H1 (cell line): ENCODE measurements around the gene CFAP61.

ENCODE experiments used
- CBX5 ChIP-seq: fragments of 300-800, 300-1000 bp; sonication (generic); IDR thresholded peaks from 2 replicates; pipeline ENCODE4 v1.7.1; 2016; ENCODE audit warnings: antibody characterized with exemption, low read length, low read depth
- YY1 ChIP-seq: IDR thresholded peaks from 2 replicates; pipeline ENCODE4 v1.6.1; 2011; ENCODE audit warnings: low read depth, mild to moderate bottlenecking, low read length

DNA sequence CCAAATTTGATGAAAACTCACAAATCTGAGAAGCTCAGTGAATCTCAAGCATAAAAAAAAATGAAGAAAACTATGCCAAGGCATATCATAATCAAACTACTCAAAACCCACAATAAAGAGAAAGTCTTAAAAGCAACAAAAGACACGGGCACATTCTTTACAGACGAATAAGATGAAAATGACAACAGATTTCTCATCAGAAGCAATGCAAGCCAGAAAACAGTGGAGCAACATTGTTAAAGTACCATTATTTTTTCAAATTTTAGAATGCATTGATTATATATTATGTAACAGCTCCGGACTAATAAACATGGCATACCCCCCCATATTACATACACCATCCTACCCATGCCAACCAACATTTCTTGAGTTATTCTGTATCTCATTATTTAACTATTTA, 260.2 kb downstream of the CFAP61 start:
- TF ChIP-seq YY1, result no peak
- TF ChIP-seq CBX5, result no peak
